ENCODE measurements around the gene PRCD.
"Not testable (repeated sequence)": the region's sequence is repeated elsewhere in the genome, so short reads cannot be mapped to it uniquely, and the experiment has no call there.

Gene PRCD

DNA sequence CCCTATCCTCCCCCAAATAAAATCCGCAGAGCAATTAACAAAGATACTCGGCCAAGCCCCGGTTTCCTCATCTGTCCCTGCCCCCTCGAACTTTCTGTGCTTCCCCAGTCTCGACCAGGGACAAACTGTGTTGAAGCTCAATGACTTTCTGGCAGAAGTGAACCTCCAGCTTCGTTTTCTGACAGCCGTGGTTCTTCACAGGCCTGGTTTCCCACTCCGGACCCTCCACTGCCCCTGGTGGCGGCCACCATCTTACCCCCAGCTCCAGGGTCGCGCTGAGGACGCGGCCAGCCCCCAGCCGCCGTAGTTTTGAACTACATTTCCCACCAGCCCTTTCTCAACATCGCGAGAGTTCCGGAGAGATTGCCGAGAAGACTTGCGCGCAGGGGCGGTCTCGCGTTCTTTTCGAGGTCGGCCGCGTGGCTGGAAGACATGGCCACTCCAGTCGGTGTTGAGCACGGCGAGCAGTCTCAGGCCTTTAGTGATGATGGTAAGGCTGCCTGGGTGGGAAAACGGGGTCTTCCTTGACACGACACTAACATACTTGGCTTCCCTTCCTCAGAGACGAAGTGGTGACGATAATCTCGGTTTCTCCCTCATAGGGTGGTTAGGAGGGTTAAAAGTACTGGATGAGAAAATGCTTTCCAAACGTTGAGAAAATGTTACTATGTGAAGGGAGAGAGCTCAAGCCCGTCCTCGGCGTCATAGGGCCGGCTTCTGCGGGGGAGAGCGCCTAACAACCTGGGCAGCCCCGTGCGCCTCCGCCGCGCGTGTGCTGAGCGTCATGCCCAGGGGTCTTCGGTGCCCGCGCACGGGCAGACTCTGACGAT, 17.7 kb downstream of the PRCD start:
- peak; percentile 94 for DNase-seq (ENCODE audit: low read depth)

DNA sequence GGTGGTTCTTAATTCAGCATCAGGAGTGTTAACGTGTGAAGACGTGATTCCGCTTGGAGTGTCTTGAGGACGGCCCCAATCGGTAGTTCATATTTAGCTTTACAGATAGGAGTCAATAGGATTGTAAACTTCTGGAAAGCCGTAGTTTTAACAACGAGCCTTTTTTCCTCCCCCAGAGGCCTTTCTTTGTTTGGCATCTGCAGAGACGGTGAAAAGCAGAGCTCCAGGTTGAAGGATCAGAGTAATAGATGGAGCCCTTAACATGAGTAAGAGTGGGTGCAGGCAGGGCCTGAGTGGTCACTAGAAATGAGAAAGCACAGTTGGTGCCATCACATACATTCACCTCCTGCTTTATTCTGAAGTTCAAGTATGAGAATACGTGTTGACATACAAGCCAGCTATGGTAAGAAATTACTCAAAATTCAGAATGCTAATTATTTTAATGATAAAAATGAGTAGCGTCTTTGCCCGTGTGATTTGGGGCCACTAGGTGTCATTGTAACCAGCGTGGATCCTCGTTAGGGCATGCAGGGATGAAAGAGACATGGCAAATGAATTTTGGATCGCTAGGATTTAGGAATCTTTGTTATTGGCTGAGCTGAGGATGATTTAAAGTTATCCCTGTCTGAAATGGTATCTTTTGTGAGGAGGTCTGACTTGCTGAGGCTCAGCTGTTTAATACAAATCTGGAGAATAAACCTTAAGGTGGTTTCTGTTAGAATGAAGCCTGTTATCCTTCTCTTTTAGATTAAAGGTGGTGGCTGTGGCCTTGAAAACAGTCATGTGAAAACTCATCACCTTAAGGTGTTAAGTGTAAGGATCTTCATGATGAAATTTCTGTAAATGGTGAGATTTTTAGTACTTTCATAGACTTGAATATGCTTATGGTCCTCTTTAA, 18.6 kb downstream of the PRCD start:
- no peak for DNase-seq (ENCODE audit: low read depth)

DNA sequence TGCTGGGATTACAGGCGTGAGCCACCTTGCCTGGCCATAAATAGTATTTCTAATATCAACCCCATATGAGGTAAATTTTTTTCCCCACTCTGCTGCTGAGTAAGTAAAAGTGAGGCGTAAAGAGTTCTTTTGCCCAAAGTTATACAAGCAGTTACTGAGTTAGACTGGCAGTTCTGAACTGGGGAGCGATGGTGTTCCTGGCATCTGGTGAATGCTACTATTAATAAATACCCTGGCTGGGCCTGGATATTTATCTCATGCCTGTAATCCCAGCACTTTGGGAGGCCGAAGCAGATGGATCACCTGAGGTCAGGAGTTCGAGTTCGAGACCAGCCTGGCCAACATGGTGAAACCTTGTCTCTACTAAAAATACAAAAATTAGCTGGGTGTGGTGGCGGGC, 19.6 kb downstream of the PRCD start:
- DNase-seq (ENCODE audit: low read depth), result not testable (repeated sequence)

DNA sequence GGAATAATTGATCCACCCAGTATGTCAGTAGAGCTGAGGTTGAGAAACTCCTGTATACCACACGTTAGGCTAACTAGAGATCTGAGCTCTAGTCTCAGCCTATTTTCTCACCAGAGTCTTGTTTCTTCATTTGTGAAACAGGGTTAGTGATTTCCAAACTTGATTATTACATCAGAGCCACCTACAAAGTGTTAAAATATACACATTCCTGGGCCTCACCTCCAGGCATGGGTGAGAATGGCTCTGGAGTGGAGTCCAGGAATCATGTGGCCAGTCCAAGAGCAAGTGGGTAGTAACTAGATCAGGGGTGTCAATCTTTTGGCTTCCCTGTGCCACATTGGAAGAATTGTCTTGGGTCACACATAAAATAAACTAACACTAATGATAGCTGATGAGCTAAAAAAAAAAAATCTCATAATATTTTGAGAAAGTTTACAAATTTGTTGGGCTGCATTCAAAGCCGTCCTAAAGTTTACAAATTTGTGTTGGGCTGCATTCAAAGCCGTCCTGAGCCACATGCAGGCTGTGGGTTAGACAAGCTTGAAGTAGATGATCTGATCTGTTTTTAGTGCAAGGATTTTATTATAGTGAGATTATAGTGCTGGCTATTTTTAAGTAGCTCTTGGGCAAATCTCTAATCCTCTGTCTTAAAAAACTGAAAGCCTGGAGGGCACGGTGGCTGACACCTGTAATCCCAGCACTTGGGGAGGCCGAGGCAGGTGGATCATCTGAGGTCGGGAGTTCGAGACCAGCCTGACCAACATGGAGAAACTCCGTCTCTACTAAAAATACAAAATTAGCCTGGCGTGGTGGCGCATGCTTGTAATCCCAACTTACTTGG, 20.4 kb downstream of the PRCD start:
- no peak for DNase-seq (ENCODE audit: low read depth)

DNA sequence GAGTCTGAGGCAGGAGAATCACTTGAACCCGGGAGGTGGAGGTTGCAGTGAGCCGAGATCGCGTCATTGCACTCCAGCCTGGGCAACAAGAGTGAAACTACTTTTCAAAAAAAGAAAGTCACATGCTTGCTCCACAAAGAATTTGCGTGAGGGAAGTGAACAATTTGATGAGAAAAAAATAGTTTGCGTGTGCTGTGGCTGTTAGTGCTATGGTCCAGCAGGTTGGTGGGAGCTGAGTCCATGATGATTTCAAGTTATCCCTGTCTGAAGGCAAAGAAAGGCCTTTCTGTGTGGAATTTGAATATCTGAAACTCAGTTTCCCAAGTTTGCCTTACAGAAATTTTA, 21.0 kb downstream of the PRCD start:
- DNase-seq (ENCODE audit: low read depth), result no peak

DNA sequence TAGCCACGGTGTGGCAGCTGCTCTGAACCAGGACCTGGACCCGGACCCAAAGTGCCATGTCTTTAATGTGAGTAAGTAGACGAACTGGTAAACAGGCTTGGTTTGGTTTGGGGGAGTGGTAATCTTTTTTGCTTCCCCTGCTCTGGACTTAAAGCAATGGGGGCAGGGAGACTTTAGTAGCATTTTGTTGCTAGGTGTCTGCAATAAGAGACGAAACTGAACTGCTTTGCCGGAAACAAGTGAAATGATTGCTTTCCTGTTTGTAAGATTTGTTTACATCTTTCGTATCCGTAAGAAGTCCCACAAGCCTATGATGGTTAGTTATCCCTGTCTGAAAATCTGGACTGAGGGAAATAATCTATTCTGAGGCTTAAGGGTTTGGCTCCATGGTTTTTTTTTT, 21.5 kb downstream of the PRCD start:
- DNase-seq (ENCODE audit: low read depth), result no peak

DNA sequence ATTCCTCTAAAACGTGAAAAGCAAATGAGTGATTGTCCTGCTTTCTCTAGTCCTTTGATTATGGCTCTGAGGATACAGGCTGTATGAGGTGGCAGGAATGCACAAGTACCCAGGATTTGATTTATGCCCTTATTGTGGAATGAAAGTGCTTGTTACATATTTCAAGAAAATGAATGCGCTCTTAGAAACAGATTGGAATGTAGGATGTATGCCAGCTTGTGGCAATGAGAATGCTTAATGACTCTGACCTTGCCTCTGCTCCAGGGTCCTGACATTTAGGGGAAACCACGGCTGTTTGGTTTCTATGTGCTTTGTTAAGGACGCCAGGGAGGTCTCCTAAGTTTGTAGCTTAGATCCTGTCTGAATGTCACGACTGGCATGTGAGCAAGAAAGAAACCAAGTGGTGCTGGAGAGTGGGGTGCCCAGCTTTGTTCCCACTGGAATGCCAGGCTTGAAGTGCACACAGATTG, 22.0 kb downstream of the PRCD start:
- no peak for DNase-seq (ENCODE audit: low read depth)

DNA sequence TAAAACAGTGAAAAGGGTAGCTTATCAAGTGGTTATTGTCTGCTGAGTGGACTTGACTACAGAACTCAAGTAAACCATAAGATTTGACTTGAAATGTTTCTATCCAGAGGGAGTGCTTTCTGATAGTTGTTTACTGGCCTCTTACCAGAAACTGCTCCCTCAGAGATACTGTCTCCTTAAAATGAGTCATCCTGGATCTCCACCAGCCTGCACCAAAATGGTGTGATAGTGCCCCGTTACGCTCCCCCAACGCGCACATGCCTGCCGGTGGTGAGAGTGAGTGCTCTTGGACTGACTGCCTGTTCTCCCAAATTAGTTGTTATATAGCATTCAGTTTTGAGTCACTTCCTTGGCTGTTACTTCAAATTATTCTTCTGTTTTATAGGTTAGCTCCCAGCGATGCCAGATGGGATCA, 22.9 kb downstream of the PRCD start:
- no peak for DNase-seq (ENCODE audit: low read depth)

DNA sequence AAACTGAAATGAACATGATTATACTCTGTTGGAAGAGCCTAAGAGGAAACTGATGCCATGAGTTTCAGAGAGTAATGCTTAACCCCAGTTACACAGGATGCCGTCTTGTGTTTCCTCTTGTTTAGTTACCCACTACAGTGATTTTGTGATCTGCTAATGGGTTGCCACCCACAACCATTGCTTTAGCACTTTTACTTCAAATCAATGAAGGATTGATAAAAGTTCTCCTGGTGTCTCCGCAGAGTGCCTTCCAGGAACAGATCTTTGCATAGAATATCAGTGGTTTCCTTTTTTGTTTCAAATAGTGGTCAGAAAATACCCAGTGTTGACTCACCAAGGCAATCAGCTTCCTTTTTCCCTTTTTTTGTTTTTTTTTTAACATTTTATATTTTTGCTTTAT, 23.5 kb downstream of the PRCD start:
- not testable (repeated sequence) for DNase-seq (ENCODE audit: low read depth)

DNA sequence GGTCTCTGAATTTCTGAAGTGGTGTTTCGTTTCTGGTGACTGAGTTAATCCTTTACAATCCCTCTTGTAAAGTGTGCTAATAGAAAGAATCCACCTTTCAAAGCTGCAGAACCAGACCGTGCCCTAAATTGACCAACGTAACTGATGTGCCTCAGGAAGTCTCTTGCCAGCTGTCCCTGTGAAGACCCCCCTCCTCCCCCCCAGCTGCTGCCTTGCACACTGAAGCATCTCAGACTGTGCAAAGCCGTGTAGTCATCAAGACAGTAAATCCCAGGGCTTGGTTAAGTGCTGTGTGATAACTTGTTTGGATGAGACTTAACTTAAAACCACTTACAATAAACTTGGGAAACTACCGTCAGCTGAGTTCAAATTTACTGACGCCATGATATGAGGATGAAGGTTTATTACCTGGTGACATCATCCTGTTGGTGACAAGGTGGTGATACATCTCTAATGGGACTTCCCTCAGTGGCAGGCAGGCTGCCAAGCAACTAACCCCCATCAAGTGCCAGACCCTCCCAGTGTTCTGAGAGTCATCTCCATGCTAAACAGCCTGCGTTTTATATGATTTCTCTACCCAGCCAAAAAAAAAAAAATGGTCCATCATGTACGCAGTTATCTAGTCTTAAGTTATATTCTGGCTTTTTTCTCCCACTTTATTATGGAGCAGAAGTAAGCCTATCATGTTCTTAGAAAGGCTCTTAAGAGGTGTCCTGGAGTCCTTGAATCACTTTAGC, 25.3 kb downstream of the PRCD start:
- not testable (repeated sequence) for DNase-seq (ENCODE audit: low read depth)

DNA sequence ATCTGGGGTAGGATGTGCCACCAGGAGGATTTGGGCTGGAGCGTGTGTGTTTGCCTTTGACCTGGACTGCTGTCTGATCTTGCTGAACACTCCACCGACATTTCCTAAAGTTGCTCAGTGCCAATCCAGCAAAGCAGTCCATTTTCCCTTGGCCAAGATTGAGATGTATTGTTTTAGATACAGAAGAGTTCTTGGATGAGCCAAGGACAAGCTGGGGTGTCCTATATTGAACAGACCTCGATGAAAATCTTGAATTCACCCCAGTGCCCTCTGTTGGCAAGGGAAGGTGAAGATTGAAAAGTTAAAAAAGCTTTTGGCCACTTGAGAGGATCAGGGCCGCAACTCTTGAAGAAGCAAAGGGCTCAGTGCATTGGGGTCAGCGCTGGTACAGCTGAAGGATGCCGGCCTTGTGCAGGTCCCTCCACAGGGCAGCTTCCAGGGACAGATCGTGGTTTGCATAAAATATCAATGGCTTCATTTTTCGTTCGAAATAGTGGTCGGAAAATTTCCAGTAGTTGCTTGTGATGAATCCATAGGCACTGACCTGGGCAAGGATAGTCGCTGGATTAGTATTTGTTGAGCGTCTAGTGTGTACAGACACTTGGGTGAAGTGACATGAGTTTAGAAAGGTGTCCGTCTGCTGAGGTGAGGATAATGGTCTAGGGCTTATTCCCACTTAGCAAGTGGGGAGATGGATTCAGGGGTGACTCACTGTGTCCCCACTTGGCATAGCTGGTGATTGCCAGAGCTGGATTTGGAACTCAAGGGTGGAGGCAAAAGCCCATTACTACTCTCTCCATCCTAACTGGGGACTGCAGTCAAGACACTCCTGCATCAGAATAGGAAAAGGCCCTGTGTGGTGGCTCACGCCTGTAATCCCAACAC, 26.1 kb downstream of the PRCD start:
- no peak for DNase-seq (ENCODE audit: low read depth)

DNA sequence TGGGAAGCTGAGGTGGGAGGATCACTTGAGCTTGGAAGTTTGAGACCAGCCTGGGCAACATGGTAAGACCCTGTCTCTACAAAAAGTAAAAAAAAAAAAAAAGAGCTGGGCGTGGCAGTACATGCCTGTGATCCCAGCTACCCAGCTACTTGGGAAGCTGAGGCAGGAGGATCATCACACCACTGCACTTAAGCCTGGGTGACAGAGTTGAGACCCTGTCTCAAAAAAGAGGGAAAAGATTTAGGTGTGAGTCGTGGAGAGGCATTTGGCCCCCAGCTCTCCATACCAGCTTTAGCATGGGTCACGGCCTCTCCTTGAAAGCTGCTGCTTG, 26.7 kb downstream of the PRCD start:
- DNase-seq (ENCODE audit: low read depth), result no peak

DNA sequence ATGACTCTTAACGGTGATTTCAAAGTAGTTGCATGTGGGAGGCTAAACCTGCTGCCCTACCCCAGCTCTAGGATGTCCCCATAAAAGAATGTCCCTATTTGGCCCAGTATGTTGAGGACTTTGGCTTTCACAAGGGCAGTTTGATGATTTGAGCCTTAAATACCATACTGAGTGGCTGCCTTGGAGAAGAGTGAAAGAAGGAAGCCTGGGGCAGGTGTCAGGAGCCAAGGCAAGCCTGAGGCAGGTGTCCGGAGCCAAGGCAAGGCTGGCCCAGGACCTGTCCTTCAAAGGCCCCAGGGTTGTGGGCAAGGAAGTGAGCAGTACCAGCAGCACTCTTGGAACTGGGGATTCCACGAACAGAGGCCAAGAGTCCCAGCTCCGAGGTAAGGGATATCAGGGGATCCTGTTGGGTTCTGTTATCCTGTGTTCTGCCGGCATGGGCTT, 27.2 kb downstream of the PRCD start:
- DNase-seq (ENCODE audit: low read depth), result no peak

DNA sequence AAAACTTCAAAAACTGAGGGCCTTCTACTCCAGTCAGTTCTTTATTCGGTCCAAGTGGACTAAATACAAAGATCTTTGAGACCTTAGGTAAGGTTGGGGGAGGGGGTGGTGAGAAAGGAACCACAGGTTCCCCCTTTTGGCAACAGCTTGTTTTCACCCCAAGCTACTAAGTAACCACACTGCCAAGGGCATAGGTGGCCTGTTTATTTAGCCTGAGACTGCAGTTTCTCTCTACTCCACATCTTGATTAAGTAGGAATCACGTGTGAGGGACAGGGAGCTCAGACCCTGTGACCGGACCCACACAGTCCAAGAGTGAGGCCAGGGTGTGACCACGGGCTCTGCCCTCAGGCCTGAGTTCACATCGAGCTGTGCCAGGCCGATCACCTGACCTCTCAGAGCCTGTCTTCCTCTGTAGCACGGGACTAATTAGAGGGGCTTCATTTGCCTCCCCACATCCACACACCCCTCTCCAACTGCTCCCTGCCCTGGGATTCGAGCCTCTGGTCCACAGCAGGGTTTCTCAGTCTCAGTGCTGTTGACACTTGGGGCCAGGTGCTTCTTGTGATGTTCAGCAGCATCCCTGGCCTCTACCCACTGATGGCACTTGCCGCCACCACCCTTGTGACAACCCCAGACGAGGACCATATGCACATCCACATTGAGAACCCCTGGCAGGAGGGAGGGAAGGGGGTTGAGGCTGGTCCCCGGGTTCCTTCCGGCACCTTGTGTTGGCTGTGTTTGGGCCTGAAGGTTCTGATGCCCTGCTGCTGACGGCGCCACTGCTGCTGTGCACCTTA, 28.0 kb downstream of the PRCD start:
- no peak for DNase-seq (ENCODE audit: low read depth)

DNA sequence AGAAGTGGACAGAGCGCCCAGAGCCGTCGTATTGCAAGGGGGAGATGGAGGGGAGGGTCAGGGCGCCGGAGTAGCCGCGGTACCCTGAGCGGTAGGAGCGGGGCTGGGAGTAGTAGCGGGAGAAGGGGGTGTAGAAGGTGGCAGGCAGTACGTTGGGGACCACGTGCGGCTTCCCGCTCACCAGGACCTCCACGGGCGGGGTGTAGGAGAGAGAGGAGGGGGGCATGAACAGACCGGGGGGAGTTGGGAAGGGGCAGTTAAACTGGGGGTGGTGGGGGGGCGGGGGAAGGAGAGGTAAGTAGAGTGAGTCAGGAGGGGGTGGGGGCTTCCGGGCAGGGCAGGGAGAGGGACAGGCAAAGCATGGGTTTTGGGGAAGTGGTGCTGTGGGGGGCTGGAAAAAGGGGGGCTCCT, 29.0 kb downstream of the PRCD start:
- no peak for DNase-seq (ENCODE audit: low read depth)

DNA sequence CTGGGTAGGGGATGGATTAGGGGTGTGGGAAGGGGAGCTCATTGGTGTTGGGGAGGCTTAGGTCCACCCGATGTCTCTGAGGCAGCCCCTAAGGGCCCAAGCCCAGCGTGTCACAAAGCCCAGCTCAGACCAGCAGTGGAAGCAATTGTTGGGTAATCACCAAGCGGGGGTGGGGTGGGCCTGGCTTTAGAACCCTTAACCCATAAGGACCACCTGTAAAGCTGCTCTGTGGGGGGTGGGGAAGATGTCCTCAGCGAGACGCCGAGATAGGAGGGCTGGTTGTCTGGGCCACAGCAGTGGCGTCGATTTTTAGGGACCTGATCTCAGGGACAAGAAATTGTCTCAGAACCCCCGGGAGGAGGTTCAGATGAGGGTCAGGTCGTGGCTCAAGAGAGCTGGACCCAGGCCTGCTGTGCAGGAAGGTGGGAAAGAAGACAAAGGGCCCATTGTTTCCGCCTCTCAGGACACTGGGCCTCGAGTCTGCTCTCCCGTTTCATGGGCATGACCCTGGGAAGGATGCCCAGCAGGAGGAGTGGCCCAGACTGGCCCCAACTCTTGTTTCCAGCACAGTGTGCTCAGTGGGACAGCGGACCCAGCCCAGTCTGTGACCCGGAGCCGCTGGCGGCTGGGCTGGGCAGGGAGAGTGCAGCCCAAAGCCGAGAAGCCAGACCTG, 29.9 kb downstream of the PRCD start:
- no peak for DNase-seq (ENCODE audit: low read depth)

DNA sequence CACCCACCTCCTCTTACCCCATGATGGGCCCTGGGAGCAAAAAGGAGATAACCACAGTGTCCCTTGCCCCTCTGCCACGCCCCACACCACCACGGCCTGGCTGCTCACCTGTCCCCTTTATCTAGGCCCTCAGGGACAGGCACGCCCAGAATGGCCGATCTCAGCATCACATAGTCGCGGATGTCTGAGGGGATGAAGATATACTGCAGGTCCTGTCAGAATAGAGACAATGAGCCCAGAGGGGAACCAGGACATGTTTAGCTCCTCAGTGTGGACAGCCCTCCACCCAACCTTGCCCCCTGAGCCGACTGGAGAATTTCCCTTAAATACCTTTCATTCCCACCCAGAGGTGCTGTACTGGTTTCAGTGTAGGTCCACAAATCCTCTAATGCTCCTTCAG, 30.6 kb downstream of the PRCD start:
- DNase-seq (ENCODE audit: low read depth), result no peak

DNA sequence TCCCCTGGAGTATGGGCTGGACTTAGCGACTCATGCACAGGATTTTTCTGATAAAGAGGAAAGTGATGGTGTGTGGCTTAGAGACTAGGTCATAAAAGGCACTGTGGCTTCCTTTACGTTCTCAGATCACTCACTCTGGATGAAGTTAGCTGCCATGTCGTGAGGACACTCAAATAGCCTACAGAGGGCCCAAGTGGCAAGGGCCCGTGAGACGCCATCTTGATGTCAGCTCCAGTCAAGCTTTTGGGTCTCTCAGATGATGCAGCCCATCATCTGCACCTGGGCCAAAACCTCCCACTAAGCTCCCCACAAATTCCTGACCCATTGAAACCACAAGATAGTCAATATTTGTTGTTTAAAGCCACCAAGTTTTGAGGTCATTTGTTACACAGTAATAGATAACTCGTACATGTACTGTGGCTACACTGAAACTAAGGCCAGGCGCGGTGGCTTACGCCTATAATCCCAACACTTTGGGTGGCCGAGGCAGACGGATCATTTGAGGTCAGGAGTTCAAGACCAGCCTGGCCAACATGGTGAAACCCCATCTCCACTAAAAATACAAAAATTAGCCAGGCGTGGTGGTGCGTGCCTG, 31.1 kb downstream of the PRCD start:
- no peak for DNase-seq (ENCODE audit: low read depth)

Data from CMK (cell line).